SIG-M5 treated with dmso at 0.1 percent for 504 hours (cell line): ENCODE measurements around the gene IL4I1.

Experiments
- DNase-seq: peaks from one replicate; lab custom pipeline; 2025; ENCODE audit not compliant: unreplicated experiment; lab: John Stamatoyannopoulos, UW

Gene IL4I1

DNA sequence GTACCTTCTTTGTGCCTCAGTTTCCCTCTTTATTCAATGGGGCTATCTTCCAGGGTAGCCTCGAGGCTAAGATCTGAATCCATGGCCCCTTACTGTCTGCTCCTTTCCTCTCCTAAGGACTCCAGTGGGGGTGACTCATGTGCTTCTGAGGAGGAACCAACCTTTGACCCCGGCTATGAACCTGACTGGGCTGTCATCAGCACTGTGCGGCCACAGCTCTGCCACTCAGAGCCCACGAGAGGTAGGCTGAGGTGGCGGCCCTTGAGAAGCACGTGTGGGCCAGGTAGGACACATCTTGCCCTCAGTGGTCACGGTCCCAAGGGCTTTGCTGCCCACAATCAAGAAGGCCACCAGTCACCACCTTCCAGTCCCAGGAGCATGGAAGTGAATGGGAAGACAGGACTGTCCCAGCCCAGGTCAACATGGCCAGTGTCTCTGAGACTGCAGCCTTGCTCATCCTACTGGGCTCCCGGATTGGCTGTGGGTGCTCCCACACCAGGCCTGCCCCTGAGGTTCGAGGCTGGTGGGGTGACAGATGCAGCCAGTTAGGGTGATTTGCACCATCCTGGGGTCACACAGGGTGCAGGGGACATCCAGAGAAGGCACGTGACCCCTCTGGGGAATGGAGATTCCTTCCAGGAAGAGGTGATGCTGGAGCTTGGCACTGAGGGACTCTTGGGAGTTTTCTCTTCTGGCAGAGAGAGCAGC is 16.4 kb downstream of the IL4I1 start:
- DNase-seq: no peak

DNA sequence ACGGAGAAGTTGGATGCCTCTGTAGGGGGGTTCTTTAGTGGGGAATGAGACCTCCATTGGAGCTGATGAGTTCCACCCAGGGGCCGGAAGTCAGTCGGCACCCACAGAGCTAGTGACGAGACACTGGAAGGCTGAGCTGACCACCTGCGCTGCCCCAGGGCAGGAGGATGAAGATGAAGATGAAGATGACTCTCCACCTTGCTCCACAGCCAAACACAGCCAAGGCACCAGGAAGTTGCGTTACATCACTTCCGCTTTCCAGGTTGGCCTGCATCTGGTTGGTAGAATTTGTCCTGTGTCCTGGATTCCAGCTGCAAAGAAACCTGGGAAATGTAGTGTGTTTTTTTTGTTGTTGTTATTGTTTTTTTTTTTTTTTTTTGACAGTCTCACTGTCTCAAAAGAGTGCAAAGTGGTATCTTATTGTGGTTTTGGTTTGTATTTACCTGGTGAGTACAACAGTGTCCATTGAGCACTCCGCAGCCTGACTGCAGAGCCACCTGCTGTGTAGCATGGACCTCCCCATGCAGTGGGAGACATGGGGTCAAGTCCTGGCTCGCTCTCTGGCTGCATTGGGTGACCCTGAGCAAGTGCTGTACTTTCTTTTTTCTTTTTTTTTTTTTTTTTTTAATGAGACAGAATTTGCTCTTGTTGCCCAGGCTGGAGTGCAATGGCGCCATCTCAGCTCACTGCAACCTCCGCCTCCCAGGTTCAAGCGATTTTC is 17.3 kb downstream of the IL4I1 start:
- peak; percentile 43 for DNase-seq

DNA sequence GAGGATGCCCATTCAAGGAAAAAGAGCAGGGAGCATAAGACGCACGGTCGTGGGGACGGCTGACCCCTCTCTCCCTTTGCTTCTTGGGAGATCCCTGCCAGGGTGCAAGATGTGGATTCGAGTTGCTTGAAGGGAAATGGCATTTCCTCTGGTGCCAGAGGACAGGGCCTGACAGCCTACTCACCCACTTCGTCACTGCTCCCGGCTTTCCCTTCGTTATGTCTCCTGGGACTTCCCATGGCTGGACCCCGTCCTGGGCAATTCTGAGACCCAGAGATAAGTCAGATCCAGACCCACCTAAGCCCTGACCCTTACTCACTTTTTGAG is 18.0 kb downstream of the IL4I1 start:
- DNase-seq: no peak

DNA sequence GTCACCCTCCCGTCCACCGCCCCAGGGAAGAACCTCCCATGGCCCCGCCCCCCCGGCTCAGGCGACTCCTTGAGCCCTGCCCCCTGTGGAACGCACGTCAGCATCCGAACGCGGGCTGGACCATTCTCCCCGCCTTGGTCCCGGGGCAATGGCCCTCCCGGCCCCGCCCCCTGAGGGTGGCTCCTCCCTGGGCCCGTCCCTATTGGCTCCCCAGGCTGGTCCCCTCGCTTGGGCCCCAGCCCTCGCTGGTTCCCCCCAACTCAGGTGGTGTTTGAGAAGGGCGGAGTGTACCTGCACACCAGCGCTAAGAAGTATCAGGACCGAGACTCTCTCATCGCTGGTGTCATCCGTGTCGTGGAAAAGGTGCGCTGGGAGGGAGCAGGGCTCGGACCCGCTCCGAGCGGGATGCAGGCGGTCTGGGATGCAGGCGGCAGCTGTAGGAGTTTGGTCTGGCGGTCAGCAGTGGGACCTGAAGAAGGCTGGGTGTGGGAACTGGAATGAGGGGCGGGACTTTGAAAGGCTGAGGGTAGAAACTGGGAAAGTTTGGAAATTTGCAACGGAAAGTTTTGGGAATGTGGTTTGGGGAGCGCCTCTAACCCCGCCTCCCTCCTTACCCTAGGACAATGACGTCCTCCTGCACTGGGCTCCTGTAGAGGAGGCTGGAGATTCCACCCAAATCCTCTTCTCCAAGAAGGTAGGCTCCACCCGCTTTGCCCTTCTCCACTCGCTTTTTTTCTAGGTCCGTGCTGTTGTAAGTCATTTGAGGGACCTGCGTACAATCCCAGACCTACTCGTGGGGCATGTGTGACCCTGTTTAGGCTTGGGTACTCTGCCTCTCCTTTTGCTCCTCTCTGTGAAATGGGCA is 18.6 kb downstream of the IL4I1 start:
- DNase-seq: peak; percentile 93

DNA sequence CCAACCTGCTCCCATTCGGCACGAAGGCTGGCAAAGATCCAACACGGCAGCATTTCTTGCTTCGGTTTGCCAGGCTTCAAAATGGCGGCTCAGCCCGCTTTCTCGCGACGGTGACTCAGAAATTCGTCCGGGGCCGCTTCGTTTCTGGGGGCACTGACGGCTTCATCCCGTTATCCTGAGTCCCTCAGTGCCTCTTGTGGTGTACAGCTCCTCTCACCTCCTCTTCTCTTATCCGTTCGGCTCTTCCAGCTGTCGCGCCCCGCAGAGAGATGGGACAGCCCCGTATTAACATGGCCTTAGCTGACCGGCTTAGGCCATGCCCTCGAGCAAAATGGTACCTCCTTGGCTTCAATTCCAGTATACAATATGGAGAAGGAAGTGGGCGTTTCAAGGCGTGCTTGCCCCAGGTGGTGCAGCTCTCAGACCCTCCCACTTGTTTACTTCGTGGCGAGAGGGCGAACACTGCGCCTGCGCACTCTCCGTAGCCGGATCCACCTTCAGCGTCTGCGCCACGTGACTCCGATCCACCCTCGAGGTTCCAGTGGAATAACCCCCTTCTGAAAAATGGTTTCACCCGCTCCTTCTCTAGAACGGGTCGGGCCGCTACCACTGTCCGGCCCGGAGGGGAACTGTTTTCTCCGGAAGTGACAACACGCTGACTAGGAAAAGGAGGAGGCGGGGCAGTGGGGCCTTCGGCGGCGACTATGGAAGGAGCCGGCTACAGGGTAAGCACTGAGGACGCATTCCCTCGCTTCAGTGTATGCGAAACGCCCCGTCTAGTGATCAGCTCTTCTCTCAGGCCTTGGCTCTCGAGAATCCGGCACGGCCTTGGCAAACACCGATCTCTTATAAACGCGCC is 19.4 kb downstream of the IL4I1 start, which contains the start of the genes AKT1S1 and TBC1D17:
AKT1S1 (minus strand) TSS at position 336 of the 859 bp plus-strand sequence. CDS start 4,060 bp downstream, outside the sequence.
TBC1D17 (plus strand) TSS at position 683 of the 859 bp plus-strand sequence; CDS start at position 705, 22 bp downstream.
- DNase-seq: peak; percentile 100

DNA sequence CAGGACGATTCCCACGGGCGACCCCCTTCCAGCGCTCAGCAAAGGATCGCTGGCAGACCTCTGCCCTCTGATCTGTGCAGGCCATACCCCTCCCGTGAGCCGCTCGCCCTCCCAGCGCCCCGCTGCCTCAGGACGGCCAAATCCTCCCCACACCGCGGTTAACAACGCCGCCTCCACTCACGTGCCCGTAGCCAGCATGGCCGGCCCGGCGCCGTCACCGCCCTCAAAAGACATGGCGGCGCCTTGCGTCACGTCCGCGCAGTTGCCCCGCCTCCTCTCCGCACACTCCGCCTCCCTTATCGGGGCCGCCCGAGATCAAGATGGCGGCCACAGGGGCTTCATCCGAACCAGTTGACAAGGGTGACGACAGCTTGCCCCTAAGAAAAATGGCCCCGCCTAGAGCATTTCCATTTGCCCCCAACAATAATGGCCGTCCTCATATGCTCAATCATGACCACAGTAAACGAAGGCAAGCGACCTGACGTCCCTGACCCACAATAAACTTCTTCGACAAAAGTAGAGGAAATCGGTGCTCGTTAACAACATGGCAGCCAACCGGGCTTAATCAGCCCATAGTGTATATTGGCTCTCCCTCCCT is 20.2 kb downstream of the IL4I1 start:
- DNase-seq: peak; percentile 97

DNA sequence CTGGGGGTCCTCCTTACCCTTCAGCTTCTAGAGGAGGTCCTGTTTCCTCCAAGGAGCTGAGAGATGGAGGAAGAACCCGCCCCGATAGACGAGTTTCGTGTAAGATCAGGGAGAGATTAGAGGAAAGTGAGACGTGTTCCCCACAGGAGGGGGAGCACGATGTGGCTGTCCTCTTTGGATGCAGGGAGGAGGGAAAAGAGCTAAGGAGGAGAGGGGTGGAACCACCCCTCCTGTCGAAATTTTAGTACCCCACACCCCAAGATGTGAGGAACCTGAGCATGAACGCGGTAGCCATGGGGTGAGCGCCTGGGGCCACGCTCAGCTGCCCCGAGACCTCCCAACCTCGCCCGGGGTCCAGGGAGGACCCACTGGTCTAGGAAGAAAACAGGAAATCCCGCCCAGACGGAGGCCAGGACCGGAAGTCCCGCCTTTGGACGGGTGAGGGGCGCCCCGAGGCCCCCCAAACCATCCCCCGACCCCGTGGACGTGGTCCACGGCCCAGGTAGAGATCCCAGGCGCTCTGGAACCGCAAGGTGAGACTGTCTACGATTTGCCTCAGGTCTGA is 20.7 kb downstream of the IL4I1 start:
- DNase-seq: peak; percentile 36

DNA sequence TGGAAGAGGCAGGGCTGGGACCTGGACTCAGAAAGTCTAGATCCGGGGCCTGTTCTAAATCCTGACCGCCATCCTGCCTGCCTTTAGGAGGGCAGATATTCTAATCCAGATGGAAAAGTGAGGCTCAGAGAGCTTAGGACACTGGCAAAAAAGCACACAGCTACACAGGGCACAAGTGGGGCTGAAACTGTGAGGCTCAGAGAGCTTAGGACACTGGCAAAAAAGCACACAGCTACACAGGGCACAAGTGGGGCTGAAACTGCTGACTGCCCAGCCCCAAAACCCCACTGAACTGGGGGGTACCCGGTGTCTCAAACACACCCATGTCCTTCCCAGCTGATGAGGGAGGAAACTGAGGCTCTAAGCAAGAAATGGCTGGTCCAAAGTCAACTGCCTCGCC is 21.5 kb downstream of the IL4I1 start:
- DNase-seq: no peak

DNA sequence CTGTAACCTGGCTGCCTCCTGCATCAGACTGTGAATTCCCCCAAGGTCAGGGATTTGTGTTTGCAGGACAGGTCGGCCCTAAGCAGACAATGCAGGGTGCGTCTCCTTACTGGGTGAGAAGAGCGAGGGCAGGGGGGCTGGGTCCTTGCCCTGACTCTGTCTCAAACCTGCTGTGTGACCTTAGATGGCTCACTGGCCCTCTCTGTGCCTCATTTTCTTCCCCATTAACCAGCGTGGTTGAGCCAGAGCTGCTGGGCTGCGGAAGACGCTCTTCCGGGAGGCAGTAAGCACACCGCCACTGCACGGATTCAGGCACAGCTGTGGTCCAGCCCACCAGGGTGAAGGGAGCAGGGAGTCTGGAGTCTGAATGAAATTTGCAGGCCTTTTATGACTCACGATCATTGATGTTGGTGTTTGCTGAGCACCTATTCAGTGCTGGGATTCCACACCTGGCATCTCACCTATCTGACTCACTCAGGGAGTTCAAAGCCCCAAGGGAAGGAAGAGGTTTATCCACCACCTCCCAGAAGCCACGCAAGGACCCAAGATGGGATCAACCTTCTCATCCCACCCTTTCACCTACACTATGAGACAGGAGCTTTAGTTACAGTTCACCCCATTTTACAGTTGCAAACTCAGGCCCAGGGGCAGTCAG is 22.1 kb downstream of the IL4I1 start:
- DNase-seq: no peak

DNA sequence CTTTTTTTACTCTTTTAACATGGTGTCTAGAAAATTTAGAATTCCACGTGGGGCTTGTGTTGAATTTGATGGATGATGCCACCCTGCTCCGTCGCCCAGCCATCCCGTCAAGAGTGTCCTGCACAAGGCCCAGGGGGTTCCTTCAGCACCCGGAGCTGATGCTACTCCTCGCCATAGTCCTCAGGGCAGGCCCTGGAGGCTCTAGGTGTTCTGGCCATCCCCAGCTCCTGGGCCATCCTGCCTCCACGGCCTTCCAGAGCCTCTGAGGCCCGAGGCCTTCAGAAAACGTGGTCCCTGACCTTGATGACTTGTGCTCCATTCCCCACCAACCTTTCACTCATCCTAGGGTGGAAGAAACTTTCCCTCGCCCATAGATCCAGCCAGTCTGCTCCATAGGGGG is 22.9 kb downstream of the IL4I1 start:
- no peak for DNase-seq

DNA sequence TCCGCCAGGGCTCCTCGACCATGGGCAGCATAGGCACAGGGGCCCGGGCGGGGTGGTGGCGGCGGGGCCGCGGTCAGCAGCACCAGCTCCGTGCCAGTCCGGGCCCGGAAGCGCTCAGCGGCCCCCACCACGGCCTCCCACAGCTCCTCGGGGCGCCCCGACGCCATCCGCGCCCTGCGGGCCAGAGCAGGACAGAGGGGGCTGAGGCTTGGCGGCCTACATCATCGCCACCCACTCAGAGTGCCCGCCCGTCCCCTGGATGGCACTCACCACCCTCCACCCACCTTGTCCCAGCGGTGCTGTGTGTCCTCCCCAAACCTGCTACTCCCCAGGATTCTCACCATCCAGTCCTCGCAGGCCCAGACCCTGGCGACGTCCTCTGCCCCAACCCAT is 23.6 kb downstream of the IL4I1 start:
- no peak for DNase-seq

DNA sequence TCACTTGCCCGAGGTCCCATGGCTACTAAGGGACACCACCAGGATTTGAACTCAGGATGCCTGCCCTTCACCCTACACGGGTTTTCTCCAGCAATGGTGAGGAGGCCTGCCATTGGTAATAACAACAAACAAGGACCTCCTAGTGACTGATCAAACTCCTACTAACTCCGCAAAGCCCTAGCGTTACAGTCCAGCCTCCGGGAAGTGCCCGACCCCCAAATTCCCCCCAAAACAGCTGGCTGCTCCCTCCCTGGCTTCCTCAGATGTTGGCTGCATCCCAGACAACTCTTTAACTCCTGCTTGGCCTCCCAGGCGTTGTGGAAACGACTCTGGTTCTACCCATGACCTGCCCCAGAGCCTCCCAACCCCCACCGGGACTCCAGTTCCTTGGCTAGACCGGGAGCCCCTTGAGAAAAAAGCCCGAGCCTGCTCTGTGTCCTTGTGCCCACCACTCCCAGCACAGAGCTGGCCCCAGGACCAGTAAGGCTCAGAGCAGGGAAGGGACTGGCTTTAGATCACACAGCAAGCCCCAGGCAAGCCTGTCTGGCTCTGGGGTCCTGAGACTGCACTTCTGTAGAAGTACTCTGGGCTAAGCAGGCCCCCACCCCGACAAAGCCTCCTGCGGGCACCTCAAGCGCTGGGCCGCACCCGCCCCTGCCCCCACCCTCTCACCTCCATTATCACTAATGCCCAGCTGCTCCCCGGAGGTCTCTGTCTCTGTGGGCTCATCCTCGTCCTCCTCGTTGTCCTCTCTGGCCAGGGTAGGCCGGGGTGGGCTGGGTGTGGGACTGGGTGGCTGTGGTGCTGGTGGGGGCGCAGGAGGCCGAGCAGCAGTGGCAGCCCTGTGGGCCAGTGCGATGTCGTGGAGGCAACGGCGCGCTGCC is 24.2 kb downstream of the IL4I1 start:
- DNase-seq: no peak

DNA sequence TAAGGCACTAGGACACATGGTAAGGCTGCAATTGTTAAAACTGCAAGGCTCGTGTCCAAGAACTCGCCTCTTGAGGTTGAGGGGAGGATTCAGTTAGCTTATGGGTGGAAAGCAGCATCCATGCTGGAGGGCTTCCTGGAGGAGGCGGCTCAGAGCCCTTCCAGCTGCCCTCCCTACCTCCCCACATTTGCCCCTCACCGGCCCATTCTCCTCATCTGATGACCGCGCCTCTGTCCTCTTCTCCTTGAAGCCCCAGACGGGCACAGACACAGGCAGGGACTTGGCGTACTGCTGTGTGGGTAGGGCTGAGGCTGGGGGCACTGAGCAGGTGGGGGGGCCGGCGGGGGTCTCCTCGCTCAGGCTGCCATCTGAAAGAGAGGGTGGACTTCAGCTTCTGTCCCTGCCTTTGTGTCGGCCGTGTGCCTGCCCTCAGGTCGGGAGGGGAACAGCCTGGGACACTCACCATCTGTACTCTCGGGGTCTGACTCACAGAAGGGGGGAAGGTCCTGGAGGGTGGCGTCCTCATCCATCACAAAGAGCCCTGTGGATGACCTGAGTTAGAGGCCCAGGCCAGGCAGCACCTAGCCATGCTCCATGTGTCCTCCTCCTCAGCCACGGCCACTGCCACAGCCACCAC is 25.2 kb downstream of the IL4I1 start:
- no peak for DNase-seq

DNA sequence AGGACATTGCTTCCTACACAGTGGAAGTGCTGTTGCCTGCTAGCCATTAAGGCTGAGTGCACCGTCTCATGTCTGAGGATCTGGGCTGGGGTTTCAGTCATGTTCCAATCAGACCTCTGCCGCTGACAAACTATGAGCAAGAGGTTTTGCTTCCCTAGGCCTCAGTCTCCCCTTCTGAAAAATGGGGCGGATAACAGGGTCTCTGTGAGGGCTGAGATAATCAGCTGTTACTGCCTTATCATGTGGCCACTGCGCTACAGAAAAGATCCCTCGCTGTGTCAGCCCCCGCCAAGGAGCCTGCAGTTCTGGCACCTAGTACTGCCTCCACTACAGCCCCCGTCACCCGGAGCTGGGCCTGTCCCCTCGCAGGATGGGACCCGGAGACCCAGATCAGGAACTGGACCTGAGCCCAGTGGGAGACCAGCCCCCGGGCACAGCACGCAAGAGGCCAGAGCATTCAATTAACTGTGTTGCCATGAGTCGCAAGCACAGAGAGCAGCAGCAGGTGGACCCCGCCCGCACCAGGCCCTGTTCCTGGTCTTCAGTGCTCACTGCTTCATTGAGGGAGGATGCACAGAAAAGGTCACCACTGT is 26.3 kb downstream of the IL4I1 start:
- no peak for DNase-seq

DNA sequence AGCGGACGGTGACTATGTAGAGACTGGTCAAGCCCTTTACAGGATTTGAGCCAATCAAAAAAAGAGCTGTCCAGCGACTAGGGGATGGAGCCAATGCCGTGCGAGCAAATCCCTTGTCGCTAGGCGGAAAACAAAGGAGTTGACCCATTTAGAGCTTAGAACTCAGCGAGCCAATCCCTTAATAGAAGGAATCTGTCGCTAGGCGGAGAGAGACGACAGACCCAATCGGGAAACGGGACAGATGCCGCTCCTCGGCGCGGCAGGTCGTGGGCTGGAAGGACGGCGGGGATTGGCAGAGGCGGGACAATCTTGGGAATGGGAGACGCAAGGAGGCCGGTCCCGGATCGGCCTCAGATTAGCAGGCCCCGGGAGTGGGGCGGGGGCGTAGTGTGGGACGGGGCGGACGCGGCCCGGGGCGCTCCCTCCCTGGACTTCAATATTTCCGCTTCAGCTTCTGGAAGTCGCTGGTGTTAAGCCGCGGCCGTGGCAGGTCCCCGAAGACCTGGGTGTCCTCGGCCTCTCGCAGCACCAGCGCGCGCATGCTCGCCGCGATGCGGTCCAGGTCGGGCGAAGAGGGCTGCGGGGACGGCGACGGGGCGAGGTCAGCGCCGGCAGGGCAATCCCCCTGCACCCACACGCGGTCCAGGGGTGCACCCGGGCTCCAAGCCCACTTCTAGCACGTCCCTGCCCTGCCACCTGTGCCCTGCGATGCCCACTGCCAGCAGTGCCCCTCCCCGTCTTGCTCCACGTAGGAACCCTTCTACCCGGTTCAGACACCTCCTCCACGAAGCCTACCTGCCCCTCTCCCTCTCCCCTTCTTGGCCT is 27.0 kb downstream of the IL4I1 start:
- peak; percentile 99 for DNase-seq

DNA sequence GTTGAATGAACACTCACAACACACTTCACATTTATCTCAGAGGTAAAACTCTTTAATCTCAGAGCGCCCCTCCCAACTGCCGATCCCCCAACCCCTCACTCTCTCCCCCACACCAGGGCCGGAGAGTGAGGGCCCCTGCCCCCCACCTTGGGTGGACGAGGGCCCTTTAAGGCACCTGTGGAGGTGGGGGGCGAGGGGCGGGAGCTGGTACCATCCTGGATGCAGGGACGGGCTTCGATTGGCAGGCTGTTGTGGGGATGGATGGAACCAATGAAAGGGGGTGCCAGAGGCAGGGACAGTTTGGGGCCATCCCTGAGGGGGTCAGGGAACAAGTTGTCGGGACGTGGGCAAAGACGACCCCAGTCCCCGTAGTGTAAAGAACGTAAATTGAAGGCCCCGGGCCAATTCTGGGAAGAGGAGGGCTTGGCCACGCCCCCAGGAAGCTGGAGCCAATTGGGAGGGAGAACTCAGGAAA is 27.6 kb downstream of the IL4I1 start:
- no peak for DNase-seq
